Kasumi-1 (cell line): ENCODE measurements around the gene RASAL2.
"Not testable (repeated sequence)": the region's sequence is repeated elsewhere in the genome, so short reads cannot be mapped to it uniquely, and the experiment has no call there.

Source experiments
- DNase-seq, 2 experiments: peaks; one replicate each; lab custom pipeline; 2025; lab: John Stamatoyannopoulos, UW

The RASAL2 gene

DNA sequence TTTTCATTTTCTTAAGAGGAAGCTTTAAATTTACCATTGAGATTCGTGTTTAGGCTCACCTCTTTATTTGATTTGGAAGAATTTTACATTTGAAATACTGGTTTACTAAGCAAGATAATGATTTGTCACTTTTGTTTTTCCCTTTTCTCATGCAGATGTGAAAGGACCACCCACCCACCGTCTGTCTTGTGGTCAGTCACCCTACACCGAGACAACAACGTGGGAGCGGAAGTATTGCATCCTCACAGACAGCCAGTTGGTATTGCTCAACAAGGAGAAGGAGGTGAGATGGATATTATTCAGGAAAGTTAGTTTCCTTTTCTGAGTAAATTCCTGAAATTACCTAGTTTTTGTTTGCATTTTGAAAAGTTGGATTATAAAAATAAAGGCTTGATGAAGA lies 189.5 kb downstream of the RASAL2 start:
- peak; percentile 55 to 57 for DNase-seq

- peak; percentile 51 to 62 for DNase-seq
Measured at GRCh38 chr1:178284058-178284457, 190.2 kb downstream of the RASAL2 start.

DNA sequence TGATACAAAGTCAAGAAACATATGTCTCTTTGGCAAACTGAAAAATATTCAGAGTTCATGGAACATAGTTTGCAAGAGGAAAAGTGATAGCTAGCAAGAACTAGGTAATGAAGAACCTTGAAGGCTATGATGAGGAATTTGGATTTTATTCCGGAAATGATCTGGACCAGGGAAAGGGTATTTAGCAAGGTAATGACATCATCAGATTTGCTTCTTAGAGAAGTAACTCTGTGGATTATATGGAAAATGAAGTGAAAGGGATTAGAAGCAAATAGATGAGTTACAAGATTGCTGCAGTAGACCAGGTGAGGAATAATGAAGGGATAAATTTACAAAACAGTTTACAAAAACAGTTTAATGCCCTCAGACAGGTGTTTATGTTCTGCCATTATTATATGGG lies 197.3 kb downstream of the RASAL2 start:
- DNase-seq: no peak

- no peak for DNase-seq
Measured at GRCh38 chr1:178294654-178295053, 200.8 kb downstream of the RASAL2 start.

DNA sequence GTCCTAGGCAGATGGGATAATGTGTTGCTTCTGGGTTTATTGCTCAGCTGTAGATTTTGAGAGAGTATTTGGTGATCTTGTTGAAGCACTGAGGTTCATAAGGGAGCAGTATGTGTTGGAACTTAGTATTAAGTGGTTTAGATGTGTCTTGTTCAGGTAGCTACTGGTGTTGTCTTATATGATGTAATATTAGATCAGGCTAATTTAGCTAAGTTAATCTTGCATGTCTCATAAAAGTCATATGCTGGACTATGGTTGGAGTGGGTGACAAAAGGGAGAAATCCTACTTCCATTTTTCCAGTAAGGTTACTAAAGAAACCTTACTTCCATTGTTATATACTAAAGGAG lies 206.4 kb downstream of the RASAL2 start:
- no peak for DNase-seq

DNA sequence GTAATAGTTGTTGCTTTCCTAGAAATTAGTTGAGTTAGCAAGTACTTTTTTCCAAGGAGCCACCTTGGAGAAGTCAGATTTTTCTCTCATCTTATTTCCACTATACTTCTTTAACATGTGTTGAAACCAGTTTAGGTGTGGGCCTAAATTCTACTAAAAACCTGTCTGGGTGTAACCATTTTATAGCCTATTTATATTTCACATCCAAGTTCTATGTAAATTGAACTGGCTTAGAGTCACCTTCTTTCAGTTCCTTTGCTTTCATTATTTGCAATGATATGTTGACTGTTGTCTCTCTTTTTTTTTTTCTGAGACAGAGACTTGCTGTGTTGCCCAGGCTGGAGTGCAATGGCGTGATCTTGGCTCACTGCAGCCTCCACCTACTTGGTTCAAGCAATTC lies 207.2 kb downstream of the RASAL2 start:
- DNase-seq: no peak

GRCh38 chr1:178307264-178307663 lies 213.4 kb downstream of the RASAL2 start:
- DNase-seq: no peak

DNA sequence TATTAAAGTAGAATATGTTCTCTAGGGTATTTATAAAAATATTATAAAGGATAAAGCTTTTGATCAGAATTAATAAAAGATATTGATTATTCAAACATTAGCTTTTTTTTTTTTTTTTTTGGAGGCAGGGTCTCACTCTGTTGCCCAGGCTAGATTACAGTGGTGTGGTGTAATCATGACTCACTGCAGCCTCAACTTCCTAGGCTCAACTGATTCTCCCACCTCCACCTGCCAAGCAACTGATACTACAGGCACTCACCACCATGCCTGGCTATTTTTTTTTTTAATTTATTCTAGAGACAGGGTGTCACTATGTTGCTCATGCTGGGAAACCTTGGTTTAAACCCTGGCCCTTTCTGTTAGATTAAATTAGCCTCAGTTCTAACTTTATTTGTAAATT lies 214.5 kb downstream of the RASAL2 start:
- DNase-seq: no peak

DNA sequence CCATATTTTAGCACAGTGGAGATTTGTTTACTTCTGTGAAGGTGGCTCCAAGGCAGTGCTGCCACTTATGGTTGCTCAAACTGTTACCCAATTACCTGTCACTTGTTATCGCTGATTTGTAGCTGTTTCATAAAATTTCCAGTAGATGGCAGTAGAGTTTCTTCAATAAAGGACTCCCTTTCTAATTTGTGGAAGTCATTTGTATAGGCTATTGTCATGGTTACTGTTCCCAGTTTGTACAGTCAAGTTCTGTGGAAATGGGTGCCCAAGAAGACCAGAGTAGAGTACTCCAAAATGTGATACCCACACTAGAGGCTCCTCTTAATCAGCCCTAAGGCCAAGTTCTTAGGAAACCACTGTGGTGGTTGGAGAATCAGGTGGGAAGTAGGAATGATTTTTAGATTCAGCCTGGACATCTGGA lies 216.8 kb downstream of the RASAL2 start:
- DNase-seq: peak; percentile 88

DNA sequence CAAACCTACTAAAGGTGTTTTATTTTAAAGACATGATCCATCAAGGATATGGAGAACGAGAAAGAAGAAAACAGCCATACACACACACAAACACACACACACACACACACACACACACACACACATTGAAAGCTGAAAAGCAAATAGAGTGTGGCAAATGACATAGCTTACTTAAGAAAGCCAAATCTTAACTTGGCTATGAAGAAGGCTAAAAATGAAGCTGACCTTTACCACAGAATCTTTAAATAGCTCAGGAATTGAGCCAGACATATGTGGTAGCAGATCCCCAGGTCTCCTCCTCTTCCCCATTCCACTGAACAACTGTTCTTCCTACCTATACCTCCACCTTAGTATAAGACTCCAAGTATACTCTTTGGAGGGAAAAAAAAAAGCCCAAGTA lies 217.3 kb downstream of the RASAL2 start:
- DNase-seq: no peak

DNA sequence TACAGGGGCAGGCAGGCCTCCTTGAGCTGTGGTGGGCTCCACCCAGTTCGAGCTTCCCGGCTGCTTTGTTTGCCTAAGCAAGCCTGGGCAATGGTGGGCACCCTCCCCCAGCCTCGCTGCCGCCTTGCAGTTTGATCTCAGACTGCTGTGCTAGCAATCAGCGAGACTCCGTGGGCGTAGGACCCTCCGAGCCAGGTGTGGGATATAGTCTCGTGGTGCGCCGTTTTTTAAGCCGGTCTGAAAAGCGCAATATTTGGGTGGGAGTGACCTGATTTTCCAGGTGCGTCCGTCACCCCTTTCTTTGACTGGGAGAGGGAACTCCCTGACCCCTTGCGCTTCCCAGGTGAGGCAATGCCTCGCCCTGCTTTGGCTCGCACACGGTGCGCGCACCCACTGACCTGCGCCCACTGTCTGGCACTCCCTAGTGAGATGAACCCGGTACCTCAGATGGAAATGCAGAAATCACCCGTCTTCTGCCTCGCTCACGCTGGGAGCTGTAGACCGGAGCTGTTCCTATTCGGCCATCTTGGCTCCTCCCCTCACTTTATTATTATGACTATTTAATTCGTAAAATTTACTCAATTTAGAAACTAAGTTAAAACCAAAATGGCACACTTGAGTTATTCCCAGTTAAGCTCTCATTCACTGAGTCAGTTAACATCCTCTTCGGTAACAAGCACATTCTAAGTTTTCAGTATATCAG lies 226.5 kb downstream of the RASAL2 start:
- not testable (repeated sequence) for DNase-seq

DNA sequence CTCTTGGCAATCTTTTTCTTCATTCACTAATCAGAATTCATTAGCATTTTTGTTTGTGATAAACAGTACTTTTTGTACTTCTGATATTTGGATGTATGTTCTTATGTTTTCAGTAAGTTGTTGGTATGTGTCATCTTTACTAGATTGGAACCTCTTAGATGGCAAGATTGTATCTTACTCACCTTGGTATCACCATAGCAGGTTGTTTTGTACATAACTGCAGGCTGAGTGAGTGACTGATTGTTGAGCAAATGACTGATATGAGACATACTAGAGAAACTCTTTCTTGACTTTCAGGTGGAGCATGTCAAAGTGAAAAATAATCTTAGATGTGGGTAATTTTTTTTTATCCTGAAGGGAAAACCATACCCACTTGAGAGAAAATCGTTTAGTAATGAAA lies 229.2 kb downstream of the RASAL2 start:
- no peak for DNase-seq

DNA sequence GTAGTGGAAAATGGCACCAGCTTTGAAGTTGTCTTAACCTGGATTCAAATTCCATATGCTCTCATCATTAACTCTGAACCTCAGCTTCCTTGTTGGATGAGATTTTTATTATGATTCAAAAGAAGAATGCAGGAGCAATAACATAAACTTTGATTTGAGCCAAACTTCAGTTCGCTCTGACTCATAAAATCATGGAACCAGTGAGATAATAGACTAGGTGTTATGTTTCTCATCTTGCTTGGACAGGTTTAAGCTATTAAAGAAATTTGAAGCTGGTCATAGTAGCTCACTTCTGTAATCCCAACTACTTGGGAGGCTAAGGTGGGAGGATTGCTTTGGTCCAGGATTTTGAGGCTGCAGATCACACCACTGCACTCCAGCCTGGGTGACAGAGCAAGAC lies 230.1 kb downstream of the RASAL2 start:
- no peak for DNase-seq

- DNase-seq: no peak
Measured at GRCh38 chr1:178328728-178329127, 234.8 kb downstream of the RASAL2 start.

DNA sequence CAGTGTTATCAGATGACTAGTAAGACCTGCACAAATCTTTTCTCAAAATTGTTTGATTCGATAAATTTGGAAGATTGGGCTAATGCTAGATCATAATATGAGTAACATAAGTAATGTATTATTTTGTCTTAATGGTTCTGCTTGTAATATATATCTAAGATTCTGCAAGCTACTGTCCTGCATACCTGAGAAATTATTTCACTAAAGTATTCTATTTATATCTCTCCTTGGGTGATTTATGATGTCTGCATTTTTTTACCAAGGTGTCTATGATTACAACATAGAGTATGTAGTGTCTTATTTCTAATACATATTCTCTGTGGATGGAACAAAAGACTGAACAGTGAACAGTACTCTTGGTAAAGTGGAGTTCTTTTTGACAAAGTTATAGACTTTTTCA lies 236.2 kb downstream of the RASAL2 start:
- DNase-seq: no peak

DNA sequence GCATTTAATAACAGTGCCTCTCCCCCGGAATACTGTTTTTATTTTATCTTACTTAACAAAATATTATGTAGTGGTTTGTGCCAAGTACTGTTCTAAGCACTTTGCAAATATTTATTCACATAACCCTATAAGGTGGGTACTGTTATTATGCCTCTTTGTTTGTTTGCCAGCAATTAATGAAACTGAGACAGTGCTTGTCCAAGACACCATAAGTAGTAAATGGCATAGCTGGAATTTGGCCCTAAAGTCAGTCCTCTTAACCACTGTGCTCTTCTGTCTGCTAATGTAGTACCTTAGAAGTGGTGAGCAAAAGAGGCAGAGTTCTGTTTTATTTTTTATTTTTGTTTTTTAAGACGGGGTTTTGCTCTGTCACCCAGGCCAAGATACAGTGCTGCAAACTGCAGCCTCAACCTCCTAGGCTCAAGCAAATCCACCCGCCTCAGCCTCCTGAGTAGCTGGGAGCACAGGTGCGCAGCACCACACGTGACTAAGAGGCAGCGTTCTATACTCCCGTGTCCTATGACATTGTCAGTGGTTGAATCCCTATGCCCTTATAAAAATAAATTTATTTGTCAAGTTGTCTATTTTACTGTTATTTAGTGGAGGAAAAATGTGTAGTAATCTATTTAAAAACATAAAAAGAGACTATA lies 237.1 kb downstream of the RASAL2 start:
- no peak for DNase-seq

DNA sequence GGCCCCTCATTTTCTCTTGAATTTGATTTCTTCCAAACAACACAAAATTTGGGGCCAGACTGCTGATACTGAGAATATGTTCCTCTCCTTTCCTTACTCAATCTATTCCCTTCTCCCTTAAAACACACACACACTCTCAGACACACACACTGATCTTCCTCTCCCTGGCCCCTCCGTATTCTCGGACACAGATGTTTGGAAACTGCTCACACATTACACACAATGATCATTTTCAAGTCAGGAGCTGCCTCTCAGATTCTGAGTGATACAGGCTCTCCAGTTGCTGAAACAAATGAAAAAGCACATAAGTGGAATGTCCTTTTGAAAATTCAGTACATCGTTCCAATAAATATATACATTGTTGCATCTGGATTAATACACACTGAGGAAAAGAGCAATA lies 241.5 kb downstream of the RASAL2 start:
- DNase-seq: no peak

DNA sequence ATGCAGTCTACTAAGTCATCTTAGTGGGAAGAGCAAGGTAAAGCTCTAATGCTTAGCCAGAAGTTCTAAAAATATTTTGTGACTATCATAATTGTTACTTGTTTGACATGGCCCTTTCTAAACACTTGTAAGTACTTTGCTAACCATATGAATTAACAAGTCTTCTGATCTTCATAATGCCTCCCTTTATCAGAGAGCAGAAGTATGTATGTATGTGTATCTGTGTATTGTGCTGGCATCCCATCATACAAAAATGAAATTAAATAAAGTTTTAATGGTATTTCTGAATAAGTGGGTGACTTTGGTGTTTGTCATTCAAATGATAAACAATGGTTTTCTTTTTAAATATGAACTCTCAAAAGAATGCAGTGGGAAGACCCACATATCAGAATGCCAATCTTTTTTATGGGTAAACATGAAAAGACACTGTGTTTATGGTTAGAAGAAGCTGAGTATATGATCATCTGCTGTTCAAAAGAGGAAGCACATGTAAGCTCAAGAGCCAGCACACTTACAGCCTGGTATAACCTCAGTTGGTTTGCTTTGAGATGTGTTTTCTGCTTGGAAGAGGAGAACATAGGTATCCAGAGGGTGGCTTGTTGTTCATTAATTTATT lies 243.3 kb downstream of the RASAL2 start:
- peak; percentile 34 to 54 for DNase-seq

- no peak for DNase-seq
Measured at GRCh38 chr1:178339834-178340233, 245.9 kb downstream of the RASAL2 start.

DNA sequence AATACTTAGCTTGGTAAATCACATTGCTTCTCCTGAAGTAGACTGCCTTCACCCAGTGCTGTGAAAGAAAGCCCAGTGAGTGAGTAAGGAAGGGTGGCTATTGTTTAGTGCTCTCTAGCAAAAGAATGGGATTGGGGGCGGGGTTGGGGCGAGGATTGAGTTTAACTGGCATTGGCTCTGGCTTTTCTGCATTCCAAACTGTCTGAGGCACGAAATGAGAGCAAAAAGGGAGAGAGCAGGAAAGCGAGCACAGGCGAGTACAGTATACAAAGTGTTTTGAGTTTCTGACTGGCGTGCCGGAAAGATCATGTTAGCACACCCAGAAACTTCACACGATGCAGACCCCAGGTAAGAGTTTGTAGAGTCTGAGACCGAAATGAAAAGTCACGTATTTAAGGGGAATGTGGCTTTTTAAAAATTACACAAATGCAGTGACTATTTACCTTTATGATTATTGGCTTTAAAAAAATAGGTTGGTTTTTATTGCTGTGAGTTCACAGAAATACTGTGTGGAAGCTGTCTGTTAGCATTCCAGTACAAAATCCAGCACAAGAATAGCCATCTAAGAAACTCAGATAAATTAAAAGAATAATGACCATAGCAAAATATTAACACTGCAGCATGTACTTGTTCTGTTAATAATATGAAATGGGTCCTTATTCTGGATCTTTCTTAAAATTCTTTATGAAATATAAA lies 247.5 kb downstream of the RASAL2 start:
- no peak for DNase-seq

DNA sequence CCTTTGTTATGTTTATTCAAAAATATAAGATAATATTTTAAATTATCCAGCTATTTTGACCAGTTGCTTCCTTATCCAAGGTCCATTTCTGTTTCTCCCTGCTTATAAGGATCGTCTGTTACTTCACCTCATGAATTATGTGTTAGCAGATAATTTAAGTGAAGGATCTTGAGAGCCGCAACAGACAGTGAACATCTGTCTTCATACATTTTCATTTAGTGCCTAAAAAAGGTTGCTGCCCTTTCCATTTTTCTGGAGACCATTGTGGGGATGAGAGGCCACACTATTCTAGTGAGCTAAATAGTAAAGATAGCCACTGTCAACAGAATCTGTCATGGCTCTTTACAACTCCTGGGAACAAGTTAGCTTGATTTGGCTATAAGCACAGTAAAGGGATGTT lies 248.8 kb downstream of the RASAL2 start:
- no peak for DNase-seq

GRCh38 chr1:178344513-178345091 lies 250.7 kb downstream of the RASAL2 start:
- DNase-seq: peak; percentile 70 to 87

GRCh38 chr1:178345238-178345637 lies 251.3 kb downstream of the RASAL2 start:
- no peak for DNase-seq
